ENCODE measurements around the gene SPEN.
"Not testable (repeated sequence)": the region's sequence is repeated elsewhere in the genome, so short reads cannot be mapped to it uniquely, and the experiment has no call there.

Gene SPEN

GRCh38 chr1:15847100-15847892, at the start of gene SPEN:
TSS of gene SPEN (plus strand) at chr1:15847707. CDS start at chr1:15848068, 361 bp downstream.
- peak; percentile 97 for DNase-seq

GRCh38 chr1:15799004-15799867, 48.3 kb upstream of the SPEN start:
- no peak for DNase-seq

GRCh38 chr1:15799928-15800835, 47.3 kb upstream of the SPEN start:
- no peak for DNase-seq

- peak; percentile 51 for DNase-seq
Observed at GRCh38 chr1:15802234-15802965, 45.1 kb upstream of the SPEN start.

GRCh38 chr1:15803380-15803779, 44.1 kb upstream of the SPEN start:
- DNase-seq: peak; percentile 47

- no peak for DNase-seq
Observed at GRCh38 chr1:15804060-15804459, 43.4 kb upstream of the SPEN start.

- DNase-seq: no peak
Observed at GRCh38 chr1:15807121-15807520, 40.4 kb upstream of the SPEN start.

GRCh38 chr1:15807549-15807948, 40.0 kb upstream of the SPEN start, which contains the start of gene UQCRHL:
TSS of gene UQCRHL (minus strand) at chr1:15807649. CDS start at chr1:15807649, 0 bp downstream.
- DNase-seq: not testable (repeated sequence)

- no peak for DNase-seq
Observed at GRCh38 chr1:15808955-15809354, 38.6 kb upstream of the SPEN start.

GRCh38 chr1:15810073-15810472, 37.4 kb upstream of the SPEN start:
- no peak for DNase-seq

- no peak for DNase-seq
Observed at GRCh38 chr1:15816674-15817073, 30.8 kb upstream of the SPEN start.

- no peak for DNase-seq
Observed at GRCh38 chr1:15820478-15820877, 27.0 kb upstream of the SPEN start.

- DNase-seq: no peak
Observed at GRCh38 chr1:15825800-15826199, 21.7 kb upstream of the SPEN start.

- no peak for DNase-seq
Observed at GRCh38 chr1:15826810-15827507, 20.5 kb upstream of the SPEN start.

GRCh38 chr1:15827567-15827966, 19.9 kb upstream of the SPEN start:
- DNase-seq: not testable (repeated sequence)

- DNase-seq: not testable (repeated sequence)
Observed at GRCh38 chr1:15828931-15829330, 18.6 kb upstream of the SPEN start.

GRCh38 chr1:15830258-15830657, 17.2 kb upstream of the SPEN start:
- DNase-seq: no peak

GRCh38 chr1:15833069-15833679, 14.3 kb upstream of the SPEN start:
- DNase-seq: peak; percentile 38

GRCh38 chr1:15833842-15834405, 13.6 kb upstream of the SPEN start:
- no peak for DNase-seq

- DNase-seq: peak; percentile 93
Observed at GRCh38 chr1:15834406-15835204, 12.9 kb upstream of the SPEN start.

All from hematopoietic multipotent progenitor cell treated with erythropoietin and hydrocortisone succinate and interleukin-3 and kit ligand, for 8 days (in vitro differentiated cells).